GOT3 (cell line): ENCODE measurements around the gene KLF9.
"Not testable (repeated sequence)": the region's sequence is repeated elsewhere in the genome, so short reads cannot be mapped to it uniquely, and the experiment has no call there.

ENCODE experiments used
- DNase-seq: peaks from one replicate; lab custom pipeline; 2025; ENCODE audit warnings: mixed read lengths; lab: John Stamatoyannopoulos, UW

KLF9 gene

DNA sequence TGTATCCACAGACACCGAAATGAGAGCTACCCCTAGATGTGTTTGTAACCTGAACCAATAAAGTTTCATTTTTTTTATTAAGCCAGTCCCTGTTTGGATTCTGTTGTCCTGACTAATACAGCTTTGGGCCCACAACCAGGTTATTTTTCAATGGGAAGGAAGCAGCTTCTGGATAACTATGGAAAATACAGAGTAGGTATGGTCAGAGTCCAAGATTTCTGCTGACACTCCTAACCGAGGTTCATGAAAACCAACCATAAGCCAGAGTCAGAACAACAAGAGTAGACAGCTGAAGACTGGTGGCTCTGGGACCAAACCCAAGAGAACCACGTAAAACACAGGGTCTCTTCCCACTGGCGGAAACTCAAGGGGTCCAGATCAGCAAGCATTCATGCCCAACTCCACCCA, 10.8 kb downstream of the KLF9 start:
- no peak for DNase-seq

- no peak for DNase-seq
These were observed 11.3 kb downstream of the KLF9 start for GRCh38 chr9:70403166-70403565.

GRCh38 chr9:70402213-70402612, 12.2 kb downstream of the KLF9 start:
- DNase-seq = no peak

DNA sequence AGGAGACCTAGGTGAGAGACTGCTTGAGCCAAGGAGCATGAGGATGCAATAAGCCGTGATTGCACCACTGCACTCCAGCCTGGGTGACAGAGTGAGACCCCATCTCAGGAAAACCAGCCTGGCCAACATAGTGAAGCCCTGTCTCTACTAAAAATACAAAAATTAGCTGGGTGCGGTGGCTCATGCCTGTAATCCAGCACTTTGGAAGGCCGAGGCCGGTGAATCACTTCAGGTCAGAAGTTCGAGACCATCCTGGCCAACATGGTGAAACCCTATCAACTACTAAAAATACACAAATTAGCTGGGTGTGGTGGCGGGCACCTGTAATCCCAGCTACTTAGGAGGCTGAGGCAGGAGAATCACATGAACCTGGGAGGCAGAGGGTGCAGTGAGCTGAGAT, 13.2 kb downstream of the KLF9 start:
- not testable (repeated sequence) for DNase-seq

- no peak for DNase-seq
These were observed 14.2 kb downstream of the KLF9 start for GRCh38 chr9:70400107-70400892.

DNA sequence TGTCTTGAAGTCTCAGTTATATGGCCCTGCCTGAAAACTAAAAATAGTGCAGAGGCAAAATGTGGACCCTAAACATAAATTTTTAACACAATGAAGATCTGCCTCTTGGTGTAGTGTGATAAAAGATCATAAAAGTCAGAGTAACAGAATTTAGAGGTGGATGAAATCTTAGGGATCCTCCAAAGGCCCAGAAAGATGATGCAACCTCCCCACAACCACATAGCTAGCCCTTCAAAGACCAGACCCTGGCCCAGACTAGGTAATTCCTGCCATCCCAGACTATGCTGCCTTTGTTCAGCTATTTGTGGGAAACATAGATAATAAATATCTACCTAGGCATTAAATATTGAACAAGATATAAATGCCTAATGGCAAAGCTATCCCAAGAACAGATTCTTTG, 15.3 kb downstream of the KLF9 start:
- no peak for DNase-seq

- no peak for DNase-seq
These were observed 16.3 kb downstream of the KLF9 start for GRCh38 chr9:70398145-70398556.

DNA sequence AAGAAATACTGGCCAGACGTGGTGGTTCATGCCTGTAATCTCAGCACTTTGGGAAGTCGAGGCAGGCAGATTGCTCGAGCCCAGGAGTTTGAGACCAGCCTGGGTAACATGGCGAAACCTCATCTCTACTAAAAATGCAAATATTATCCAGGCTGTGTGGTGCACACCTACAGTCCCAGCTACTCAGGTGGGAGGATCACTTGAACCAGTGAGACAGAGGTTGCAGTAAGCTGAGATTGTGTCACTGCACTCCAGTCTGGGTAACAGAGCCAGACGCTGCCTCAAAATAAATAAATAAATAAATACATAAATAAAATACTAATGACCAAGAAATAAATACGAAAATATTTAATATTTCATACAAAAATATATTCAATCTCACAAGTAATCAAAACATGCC, 18.8 kb downstream of the KLF9 start:
- no peak for DNase-seq

DNA sequence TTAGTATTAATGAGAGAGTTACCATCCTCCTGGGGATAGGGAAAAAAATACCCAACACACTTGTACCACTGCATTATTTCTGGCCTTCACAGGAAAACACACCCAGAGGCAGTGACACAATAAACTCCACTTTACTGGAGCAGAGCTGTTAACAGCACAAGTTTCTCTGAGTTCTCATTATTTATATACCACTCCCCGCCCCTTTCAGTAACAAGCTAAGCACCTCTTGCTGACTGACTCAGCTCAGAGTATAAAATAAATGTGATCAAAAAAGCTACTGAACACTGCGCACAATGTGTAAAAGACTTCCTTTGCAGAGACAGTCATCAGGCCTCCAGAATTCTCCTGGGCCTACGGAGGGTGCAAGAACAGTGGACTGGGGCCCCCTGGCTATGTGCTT, 21.6 kb downstream of the KLF9 start:
- DNase-seq = no peak

DNA sequence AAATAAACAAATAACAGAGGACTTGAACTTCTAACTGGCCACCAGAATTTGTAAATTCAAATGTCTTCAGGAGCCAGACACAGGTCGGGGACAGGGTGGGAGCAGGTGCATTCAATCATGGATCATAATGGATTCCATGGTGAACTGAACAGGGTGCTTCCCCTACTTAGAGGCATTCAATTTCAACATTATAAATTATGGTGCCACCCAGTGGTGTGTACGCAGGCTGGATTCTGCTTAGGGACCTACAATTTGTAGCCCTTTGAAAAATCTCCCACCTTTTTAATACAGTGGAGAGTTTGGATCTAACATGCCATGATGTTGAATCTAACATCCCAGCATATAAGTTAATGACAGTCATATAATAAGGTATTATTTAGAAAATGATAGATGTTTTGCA, 22.3 kb downstream of the KLF9 start:
- no peak for DNase-seq

DNA sequence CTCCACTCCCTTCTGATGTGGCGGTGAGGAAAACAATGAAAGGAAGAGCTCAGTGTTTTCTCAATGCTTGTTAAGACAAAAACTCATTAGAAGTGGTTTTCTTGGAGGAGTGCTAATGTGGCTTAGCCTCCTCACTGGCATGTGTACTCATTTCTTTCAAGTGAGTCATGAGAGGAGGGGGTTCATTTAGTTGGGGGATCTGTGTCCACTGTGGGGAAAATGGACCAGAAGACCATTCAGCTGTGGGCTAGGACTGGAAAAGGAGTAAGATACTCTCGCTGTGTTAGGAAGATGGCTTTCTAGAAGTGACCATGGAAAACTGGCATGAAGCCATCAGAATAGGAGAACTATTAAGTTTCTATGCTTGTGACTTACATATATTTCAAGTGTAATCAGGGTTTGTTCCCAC, 23.5 kb downstream of the KLF9 start:
- DNase-seq = no peak

- DNase-seq = no peak
These were observed 24.7 kb downstream of the KLF9 start for GRCh38 chr9:70389621-70390266.

- DNase-seq = no peak
These were observed 25.3 kb downstream of the KLF9 start for GRCh38 chr9:70389188-70389587.

DNA sequence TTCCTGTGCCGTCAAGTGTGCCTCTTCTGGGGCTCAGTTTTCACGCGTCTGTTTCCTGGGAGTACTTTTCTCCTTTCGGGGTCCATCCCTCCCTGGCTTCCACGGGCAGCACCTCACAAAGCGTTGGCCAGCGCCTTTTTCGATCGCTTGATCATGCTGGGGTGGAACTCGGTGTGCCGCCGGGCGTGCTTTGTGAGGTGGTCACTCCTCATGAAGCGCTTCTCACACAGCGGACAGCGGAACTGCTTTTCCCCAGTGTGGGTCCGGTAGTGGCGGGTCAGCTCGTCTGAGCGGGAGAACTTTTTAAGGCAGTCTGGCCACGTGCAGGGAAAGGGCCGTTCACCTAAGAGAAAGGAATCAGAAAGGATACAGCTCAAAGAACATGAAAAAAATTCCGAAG, 26.8 kb downstream of the KLF9 start:
- DNase-seq = no peak

- no peak for DNase-seq
These were observed 29.0 kb downstream of the KLF9 start for GRCh38 chr9:70385426-70385825.

DNA sequence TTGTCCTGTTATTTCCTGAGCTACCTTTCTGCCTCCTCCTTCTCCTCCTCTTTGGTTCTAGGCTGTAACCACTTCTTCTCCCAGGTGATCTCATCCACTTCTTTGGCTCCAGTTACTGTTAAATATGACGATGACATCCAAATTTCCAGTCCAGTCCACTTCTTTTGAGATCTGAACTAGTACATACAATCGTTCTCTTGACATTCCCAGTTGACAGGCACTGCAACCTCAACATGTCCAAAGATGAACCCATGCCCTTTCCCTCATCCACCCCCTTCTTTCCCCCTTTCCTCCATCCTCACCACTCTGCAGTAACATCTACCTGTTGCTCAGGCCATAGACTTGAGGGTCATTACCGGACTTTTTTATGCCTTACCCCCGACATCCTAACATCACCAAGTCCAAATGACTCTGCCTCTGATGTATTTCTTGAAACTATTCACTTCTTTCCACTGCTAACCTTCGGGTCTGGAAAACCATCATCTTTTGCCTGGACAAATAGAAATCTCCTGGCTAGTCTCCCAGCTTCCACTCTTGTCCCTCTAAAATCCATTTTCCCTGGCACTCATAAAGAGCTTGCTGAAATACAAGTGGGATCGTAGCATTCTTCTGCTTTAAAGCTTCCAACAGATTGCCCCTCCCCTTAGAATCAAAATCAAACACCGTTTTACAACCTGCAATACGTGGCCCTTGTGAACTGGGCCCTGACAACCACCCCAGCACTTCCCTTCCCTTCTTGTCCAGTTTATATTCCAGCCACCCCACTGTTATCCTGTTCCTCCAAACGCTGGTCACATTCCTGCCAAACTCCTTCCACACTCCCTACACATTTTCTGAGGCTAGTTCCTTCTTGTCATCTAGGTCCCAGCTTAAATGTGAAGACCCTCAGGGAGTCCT, 31.5 kb downstream of the KLF9 start:
- DNase-seq = no peak

DNA sequence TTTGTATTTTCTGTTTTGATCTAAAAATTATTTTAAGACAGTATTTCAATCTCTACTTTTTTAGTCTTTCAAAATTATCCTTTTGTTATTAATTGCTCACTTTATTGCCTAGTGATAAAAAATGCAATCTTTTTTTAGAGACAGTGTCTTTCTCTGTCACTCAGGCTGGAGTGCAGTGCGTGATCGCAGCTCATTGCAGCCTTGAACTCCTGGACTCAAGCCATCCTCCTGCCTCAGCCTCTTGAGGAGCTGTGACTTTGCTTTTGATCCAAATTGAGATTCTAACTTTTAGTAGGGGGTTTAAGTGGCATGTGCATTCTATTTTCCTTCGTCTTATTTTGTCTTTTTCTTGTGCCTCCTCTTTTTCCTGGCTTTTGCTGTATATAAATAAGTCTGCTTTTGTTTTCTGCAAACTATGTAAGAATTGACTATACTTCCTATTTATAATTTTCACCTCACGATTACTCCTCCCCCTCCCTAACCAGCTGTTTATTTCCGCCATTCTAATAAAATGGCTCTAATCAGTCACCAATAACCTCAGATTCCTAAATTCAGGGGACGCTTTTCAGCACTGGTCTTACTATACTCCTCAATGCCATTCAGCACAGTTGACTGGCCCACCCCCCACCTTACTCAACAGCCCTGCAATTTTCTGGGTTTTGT, 32.3 kb downstream of the KLF9 start:
- no peak for DNase-seq

DNA sequence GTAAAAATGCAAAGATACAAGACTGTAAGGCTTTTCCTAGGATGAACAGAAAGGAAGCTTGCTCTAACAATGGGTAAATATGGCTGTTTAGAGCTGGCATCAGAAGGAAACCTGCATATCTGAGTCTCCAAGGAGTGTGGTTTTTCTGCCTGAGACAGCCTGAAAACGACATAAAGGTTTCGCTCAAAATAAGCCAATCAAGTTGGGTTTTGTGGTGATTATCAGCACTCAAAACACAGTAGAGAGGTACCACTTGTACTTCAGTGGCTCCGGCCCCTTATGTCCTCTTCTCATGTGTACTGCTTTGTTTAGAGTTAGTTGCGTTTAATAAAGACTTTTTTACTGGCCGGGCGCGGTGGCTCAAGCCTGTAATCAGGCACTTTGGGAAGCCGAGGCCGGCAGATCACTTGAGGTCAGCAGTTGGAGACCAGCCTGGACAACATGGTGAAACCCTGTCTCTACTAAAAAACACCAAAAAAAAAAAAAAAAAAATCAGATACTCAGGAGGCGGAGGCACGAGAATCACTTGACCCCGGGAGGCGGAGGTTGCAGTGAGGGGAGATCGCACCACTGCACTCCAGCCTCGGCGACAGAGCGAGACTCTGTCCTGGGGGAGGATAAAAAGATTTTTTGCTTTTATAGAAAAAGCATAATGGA, 39.4 kb downstream of the KLF9 start:
- DNase-seq = no peak

DNA sequence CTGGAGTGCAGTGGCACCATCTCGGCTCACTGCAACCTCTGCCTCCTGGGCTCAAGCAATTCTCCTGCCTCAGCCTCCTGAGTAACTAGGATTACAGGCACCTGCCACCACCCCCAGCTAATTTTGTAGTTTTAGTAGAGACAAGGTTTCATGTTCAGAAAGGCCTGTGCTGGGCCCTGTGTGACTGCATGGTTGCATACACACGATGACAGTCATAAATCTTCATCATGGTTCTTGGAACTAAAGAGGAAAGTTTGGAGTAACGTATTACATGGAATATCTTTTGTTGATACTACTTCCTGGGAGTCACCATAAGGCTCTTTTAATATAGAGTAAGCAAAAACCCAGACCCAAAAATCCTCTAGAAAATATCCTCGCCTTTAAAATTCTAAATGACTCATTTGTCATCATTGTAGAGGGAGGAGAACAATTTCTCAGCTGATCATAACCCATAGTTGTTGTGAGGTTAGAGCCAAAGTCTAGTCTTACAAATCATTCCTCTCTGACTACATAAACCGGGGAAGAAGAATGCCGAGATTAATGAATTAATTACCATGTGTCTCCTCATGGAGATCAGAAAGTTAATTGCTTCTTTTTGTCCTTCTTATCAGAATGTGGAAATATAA, 47.0 kb downstream of the KLF9 start:
- no peak for DNase-seq

DNA sequence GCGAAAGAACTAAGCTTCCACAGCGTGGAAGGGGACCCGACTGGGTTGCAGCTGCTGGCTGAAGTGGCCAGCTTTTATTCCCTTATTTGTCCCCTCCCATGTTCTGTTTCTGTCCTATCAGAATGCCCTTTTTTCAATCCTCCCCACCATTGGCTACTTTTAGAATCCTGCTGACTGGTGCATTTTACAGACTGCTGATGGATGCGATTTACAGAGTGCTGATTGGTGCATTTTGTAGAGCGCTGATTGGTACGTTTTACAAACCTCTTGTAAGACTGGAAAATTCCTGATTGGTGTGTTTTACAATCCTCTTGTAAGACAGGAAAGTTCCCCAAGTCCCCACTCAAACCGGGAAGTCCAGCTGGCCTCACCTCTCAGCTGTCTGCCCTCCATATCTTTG, 50.7 kb downstream of the KLF9 start:
- DNase-seq = no peak

- no peak for DNase-seq
These were observed 51.5 kb downstream of the KLF9 start for GRCh38 chr9:70362952-70363351.
